ENCODE results near the gene USP6NL. TPM values are rescaled to one million over a fixed set of nuclear protein-coding genes. Genes with fewer than 3 reads are reported as not detected.
A peak's percentile ranks its signal among the peaks of the same experiment; 100 is the strongest.

USP6NL gene
- total and polyA plus RNA-seq, 2 of the 13 experiments (the other 11 are each of a cell fraction or from before 2014, with no cell fraction given) = 10.5 to 22.9 TPM

GRCh38 chr10:11579885-11580284 lies 31.6 kb downstream of the USP6NL start (continued):
- TF ChIP-seq, protein P1, sequence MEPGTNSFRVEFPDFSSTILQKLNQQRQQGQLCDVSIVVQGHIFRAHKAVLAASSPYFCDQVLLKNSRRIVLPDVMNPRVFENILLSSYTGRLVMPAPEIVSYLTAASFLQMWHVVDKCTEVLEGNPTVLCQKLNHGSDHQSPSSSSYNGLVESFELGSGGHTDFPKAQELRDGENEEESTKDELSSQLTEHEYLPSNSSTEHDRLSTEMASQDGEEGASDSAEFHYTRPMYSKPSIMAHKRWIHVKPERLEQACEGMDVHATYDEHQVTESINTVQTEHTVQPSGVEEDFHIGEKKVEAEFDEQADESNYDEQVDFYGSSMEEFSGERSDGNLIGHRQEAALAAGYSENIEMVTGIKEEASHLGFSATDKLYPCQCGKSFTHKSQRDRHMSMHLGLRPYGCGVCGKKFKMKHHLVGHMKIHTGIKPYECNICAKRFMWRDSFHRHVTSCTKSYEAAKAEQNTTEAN (CRISPR knock-in tag; conservative IDR thresholded peaks at IDR 0.05) = 0 out of 2 replicates have a peak, but pooled peaks have one; percentile 18
- no peak for TF ChIP-seq ZNF280B (CRISPR knock-in tag; IDR thresholded peaks at IDR 0.05; ENCODE audit: borderline replicate concordance)
- no peak for TF ChIP-seq SRSF4 (IDR thresholded peaks at IDR 0.05; ENCODE audit: low read depth, low read length, poor library complexity, severe bottlenecking)
- TF ChIP-seq ISX (CRISPR knock-in tag; conservative IDR thresholded peaks at IDR 0.05) = no peak
- TF ChIP-seq SAFB2 (CRISPR knock-in tag; IDR thresholded peaks at IDR 0.05; ENCODE audit: borderline replicate concordance, low read depth) = no peak
- no peak for TF ChIP-seq ZFP37 (CRISPR knock-in tag; IDR thresholded peaks at IDR 0.05; ENCODE audit: borderline replicate concordance)
- TF ChIP-seq, protein P2, sequence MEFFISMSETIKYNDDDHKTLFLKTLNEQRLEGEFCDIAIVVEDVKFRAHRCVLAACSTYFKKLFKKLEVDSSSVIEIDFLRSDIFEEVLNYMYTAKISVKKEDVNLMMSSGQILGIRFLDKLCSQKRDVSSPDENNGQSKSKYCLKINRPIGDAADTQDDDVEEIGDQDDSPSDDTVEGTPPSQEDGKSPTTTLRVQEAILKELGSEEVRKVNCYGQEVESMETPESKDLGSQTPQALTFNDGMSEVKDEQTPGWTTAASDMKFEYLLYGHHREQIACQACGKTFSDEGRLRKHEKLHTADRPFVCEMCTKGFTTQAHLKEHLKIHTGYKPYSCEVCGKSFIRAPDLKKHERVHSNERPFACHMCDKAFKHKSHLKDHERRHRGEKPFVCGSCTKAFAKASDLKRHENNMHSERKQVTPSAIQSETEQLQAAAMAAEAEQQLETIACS (CRISPR knock-in tag; IDR thresholded peaks at IDR 0.05) = no peak
- no peak for TF ChIP-seq ZNF749 (CRISPR knock-in tag; IDR thresholded peaks at IDR 0.05; ENCODE audit: borderline replicate concordance)
- TF ChIP-seq TCF7L2 (IDR thresholded peaks at IDR 0.05; ENCODE audit: low read depth, low read length) = no peak
- TF ChIP-seq ZNF335 (CRISPR knock-in tag; IDR thresholded peaks at IDR 0.05) = no peak
- peak; percentile 40; the same call in 1 of the 2 replicates for TF ChIP-seq POGZ (CRISPR knock-in tag; IDR thresholded peaks at IDR 0.05)
- TF ChIP-seq, protein P3, sequence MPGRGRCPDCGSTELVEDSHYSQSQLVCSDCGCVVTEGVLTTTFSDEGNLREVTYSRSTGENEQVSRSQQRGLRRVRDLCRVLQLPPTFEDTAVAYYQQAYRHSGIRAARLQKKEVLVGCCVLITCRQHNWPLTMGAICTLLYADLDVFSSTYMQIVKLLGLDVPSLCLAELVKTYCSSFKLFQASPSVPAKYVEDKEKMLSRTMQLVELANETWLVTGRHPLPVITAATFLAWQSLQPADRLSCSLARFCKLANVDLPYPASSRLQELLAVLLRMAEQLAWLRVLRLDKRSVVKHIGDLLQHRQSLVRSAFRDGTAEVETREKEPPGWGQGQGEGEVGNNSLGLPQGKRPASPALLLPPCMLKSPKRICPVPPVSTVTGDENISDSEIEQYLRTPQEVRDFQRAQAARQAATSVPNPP (CRISPR knock-in tag; IDR thresholded peaks at IDR 0.05) = no peak
- no peak for TF ChIP-seq NR2F1 (CRISPR knock-in tag; IDR thresholded peaks at IDR 0.05)
- TF ChIP-seq, protein P4, sequence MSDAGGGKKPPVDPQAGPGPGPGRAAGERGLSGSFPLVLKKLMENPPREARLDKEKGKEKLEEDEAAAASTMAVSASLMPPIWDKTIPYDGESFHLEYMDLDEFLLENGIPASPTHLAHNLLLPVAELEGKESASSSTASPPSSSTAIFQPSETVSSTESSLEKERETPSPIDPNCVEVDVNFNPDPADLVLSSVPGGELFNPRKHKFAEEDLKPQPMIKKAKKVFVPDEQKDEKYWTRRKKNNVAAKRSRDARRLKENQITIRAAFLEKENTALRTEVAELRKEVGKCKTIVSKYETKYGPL (CRISPR knock-in tag; IDR thresholded peaks at IDR 0.05) = no peak
- TF ChIP-seq PHF21A (CRISPR knock-in tag; IDR thresholded peaks at IDR 0.05) = no peak
- no peak for TF ChIP-seq ZNF44 (CRISPR knock-in tag; IDR thresholded peaks at IDR 0.05)
- TF ChIP-seq, protein P5, sequence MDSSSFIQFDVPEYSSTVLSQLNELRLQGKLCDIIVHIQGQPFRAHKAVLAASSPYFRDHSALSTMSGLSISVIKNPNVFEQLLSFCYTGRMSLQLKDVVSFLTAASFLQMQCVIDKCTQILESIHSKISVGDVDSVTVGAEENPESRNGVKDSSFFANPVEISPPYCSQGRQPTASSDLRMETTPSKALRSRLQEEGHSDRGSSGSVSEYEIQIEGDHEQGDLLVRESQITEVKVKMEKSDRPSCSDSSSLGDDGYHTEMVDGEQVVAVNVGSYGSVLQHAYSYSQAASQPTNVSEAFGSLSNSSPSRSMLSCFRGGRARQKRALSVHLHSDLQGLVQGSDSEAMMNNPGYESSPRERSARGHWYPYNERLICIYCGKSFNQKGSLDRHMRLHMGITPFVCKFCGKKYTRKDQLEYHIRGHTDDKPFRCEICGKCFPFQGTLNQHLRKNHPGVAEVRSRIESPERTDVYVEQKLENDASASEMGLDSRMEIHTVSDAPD (CRISPR knock-in tag; IDR thresholded peaks at IDR 0.05) = no peak
- no peak for TF ChIP-seq HOXD1 (CRISPR knock-in tag; IDR thresholded peaks at IDR 0.05)
- TF ChIP-seq ZKSCAN8 (CRISPR knock-in tag; IDR thresholded peaks at IDR 0.05; ENCODE audit: borderline replicate concordance) = no peak
- TF ChIP-seq ZNF10 (CRISPR knock-in tag; IDR thresholded peaks at IDR 0.05; ENCODE audit: borderline replicate concordance, low read depth) = no peak
- TF ChIP-seq EHMT2 (IDR thresholded peaks at IDR 0.05; ENCODE audit: borderline replicate concordance, low read depth, low read length) = no peak
- TF ChIP-seq XBP1 (CRISPR knock-in tag; IDR thresholded peaks at IDR 0.05) = no peak
- no peak for TF ChIP-seq KDM3A (CRISPR knock-in tag; IDR thresholded peaks at IDR 0.05; ENCODE audit: low read depth)
- no peak for TF ChIP-seq YEATS2 (CRISPR knock-in tag; IDR thresholded peaks at IDR 0.05; ENCODE audit: borderline replicate concordance)

All from HepG2 (cell line).